Neural cell (in vitro differentiated cells): ENCODE results near the gene USP11. TPM values are rescaled to one million over a fixed set of nuclear protein-coding genes. Genes with fewer than 3 reads are reported as not detected.
A peak's percentile ranks its signal among the peaks of the same experiment; 100 is the strongest.

Experiments
- H2AFZ ChIP-seq: fragments of 200-600, 300-800 bp; sonication (generic), shearing (Covaris generic); 2 replicates; pipeline ENCODE4 v1.6.0; 2014; ENCODE audit warnings: low read depth, mild to moderate bottlenecking, antibody characterized with exemption, low read length, moderate library complexity
- H3F3A ChIP-seq: fragments of 200-600 bp; shearing (Covaris generic); 2 replicates; pipeline ENCODE4 v1.6.1; 2016; ENCODE audit warnings: mild to moderate bottlenecking, moderate library complexity, mixed read lengths, antibody characterized with exemption, low read length; ENCODE audit not compliant: insufficient read depth, poor library complexity, severe bottlenecking
- H3K27ac ChIP-seq: fragments of 200-600, 300-800 bp; sonication (generic), shearing (Covaris generic); 2 replicates; pipeline ENCODE4 v1.5.1; 2014; ENCODE audit warnings: mild to moderate bottlenecking, low read length, moderate library complexity
- H3K27me3 ChIP-seq: fragments of 300-800, 200-600 bp; sonication (generic), shearing (Covaris generic); 2 replicates; pipeline ENCODE4 v1.6.0; 2014; ENCODE audit warnings: mild to moderate bottlenecking, low read depth, low read length, moderate library complexity; ENCODE audit not compliant: insufficient read depth
- H3K36me3 ChIP-seq: fragments of 300-800, 200-600 bp; sonication (generic), shearing (Covaris generic); 2 replicates; pipeline ENCODE4 v1.5.1; 2014; ENCODE audit warnings: mild to moderate bottlenecking, antibody characterized with exemption, low read length, moderate library complexity; ENCODE audit not compliant: insufficient read depth
- H3K4me2 ChIP-seq: fragments of 300-800, 200-600 bp; sonication (generic), shearing (Covaris generic); 2 replicates; pipeline ENCODE4 v1.6.0; 2014; ENCODE audit warnings: mild to moderate bottlenecking, low read length
- H3K4me3 ChIP-seq: fragments of 300-800, 200-600 bp; sonication (generic), shearing (Covaris generic); 2 replicates; pipeline ENCODE4 v1.5.1; 2014; ENCODE audit warnings: mild to moderate bottlenecking, low read length, moderate library complexity
- H3K79me2 ChIP-seq: fragments of 200-600 bp; shearing (Covaris generic); replicated peaks from 2 replicates; pipeline ENCODE4 v1.6.0; 2014; ENCODE audit warnings: mild to moderate bottlenecking, low read length, moderate library complexity; ENCODE audit not compliant: insufficient read depth
- H3K9ac ChIP-seq: fragments of 300-800, 200-600 bp; sonication (generic), shearing (Covaris generic); 2 replicates; pipeline ENCODE4 v1.6.1; 2016; ENCODE audit warnings: mild to moderate bottlenecking, low read length, mixed read lengths
- H3K9me2 ChIP-seq: fragments of 200-600 bp; shearing (Covaris generic); 2 replicates; pipeline ENCODE4 v1.6.1; 2016; ENCODE audit warnings: mild to moderate bottlenecking, low read length, mixed read lengths; ENCODE audit not compliant: insufficient read depth
- H3K9me3 ChIP-seq: fragments of 200-600, 300-800 bp; sonication (generic), shearing (Covaris generic); 2 replicates; pipeline ENCODE4 v1.6.1; 2016; ENCODE audit warnings: mild to moderate bottlenecking, mixed run types, low read length, moderate library complexity, mixed read lengths
- H4K20me1 ChIP-seq: fragments of 200-600 bp; shearing (Covaris generic); 2 replicates; pipeline ENCODE4 v1.6.1; 2016; ENCODE audit warnings: mild to moderate bottlenecking, mixed run types; ENCODE audit not compliant: insufficient read depth
- CTCF ChIP-seq: fragments of 450-650 bp; IDR thresholded peaks from 2 replicates; pipeline ENCODE4 v1.5.1; 2014; ENCODE audit warnings: antibody characterized with exemption, mild to moderate bottlenecking, moderate library complexity; ENCODE audit not compliant: poor library complexity, severe bottlenecking
- EP300 ChIP-seq: fragments of 450-650 bp; conservative IDR thresholded peaks from 2 replicates; pipeline ENCODE4 v1.6.1; 2014; ENCODE audit warnings: antibody characterized with exemption, mild to moderate bottlenecking, moderate library complexity; ENCODE audit not compliant: poor library complexity, severe bottlenecking
- EZH2 ChIP-seq: fragments of 200-600, 300-800 bp; shearing (Covaris generic), sonication (generic); IDR thresholded peaks from 2 replicates; pipeline ENCODE4 v1.6.1; 2014; ENCODE audit warnings: antibody characterized with exemption, low read length, borderline replicate concordance, mild to moderate bottlenecking; ENCODE audit not compliant: insufficient read depth, poor library complexity, severe bottlenecking
- MXI1 ChIP-seq: fragments of 450-650 bp; conservative IDR thresholded peaks from 2 replicates; pipeline ENCODE4 v1.6.1; 2014; ENCODE audit warnings: antibody characterized with exemption, mild to moderate bottlenecking; ENCODE audit not compliant: poor library complexity, severe bottlenecking
- POLR2AphosphoS5 ChIP-seq: IDR thresholded peaks from 2 replicates; pipeline ENCODE4 v1.6.1; 2012
- RAD21 ChIP-seq: fragments of 450-650 bp; conservative IDR thresholded peaks from 2 replicates; pipeline ENCODE4 v1.6.1; 2014; ENCODE audit warnings: antibody characterized with exemption, mild to moderate bottlenecking, moderate library complexity
- SMC3 ChIP-seq: fragments of 450-650 bp; conservative IDR thresholded peaks from 2 replicates; pipeline ENCODE4 v1.6.1; 2014; ENCODE audit warnings: antibody characterized with exemption, mild to moderate bottlenecking, moderate library complexity; ENCODE audit not compliant: poor library complexity
- TAF1 ChIP-seq: IDR thresholded peaks from 2 replicates; pipeline ENCODE4 v1.6.1; 2012; ENCODE audit warnings: low read depth
- polyA plus RNA-seq: library from polyadenylated mRNA; depleted of rRNA; stranded (reverse); fragments of >200 nt; gene quantifications from 2 replicates; pipeline ENCODE4 v1.2.3, GENCODE V29; 2014
- TF ChIP-seq, protein P1 (sequence below): IDR thresholded peaks from 2 replicates; pipeline ENCODE4 v1.6.1; 2012; ENCODE audit warnings: borderline replicate concordance

USP11 gene
- polyA plus RNA-seq, 1 donor from 2014 or later, result 184 TPM

DNA sequence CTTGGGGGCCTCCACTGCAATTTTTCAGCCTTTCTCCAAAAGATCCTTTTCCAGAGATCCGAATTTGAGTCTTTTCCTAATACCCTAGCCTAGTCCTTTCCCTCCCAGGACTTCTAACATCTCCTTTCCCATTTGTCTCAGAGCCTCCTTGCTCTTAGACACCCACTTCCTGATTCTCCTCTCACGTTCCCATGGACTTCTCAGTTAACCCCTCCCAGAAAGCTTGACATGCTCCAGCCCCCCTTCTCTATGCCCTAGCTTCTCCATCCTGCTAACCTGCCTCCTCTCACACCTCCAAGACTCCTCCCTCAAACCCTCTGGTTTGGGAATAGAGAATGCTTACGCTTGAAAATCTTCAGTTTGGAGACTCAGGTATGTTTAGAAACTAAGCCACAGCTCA lies 36.7 kb upstream of the USP11 start:
- H3F3A ChIP-seq, result no peaks in the 10 kb centered on the region
- no peak overlapping the region for H3K27ac ChIP-seq
- H3K9me2 ChIP-seq, result no peaks in the 10 kb centered on the region
- H3K36me3 ChIP-seq, result no peaks in the 10 kb centered on the region
- H2AFZ ChIP-seq, result no peak overlapping the region
- peak overlapping the region; percentile 85 for H3K4me3 ChIP-seq
- peak overlapping the region; percentile 44 for H3K4me2 ChIP-seq
- no peaks in the 10 kb centered on the region for H3K27me3 ChIP-seq
- H4K20me1 ChIP-seq, result peaks cover 15% of the 10 kb centered on the region
- peaks cover 45% of the 10 kb centered on the region for H3K79me2 ChIP-seq
- no peak for TF ChIP-seq CTCF
- no peak for TF ChIP-seq SMC3
- no peaks in the 10 kb centered on the region for H3K9me3 ChIP-seq
- H3K9ac ChIP-seq, result peak overlapping the region; percentile 38

DNA sequence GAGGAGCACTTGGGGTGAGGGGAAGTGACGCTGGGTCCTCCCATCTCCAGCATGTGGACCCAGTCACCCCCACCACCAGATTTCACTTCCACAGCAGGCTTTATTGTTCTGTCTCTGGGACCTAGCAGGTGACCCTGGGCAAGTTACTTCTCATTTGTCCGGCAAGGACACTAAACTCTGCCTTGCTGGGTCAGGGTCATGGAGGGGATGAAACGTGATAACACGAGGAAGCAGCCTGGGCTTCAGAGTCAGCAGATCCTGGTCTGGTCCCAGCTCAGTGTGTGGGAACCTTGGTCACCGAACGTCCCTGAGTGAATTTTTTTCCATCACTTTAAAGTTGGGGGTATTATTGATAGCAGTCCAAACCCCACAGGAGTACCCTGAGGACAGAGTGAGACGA lies 35.3 kb upstream of the USP11 start:
- H3K9ac ChIP-seq, result no peak overlapping the region
- no peaks in the 10 kb centered on the region for H3K9me2 ChIP-seq
- H3K36me3 ChIP-seq, result no peaks in the 10 kb centered on the region
- no peak overlapping the region for H2AFZ ChIP-seq
- H4K20me1 ChIP-seq, result peaks cover 15% of the 10 kb centered on the region
- H3K27me3 ChIP-seq, result no peaks in the 10 kb centered on the region
- H3K79me2 ChIP-seq, result peaks cover 45% of the 10 kb centered on the region
- TF ChIP-seq POLR2AphosphoS5, result no peak
- TF ChIP-seq MXI1, result no peak
- TF ChIP-seq EZH2, result no peak
- no peak for TF ChIP-seq RAD21
- TF ChIP-seq EP300, result no peak
- TF ChIP-seq CTCF, result no peak
- no peak for TF ChIP-seq TAF1
- TF ChIP-seq SMC3, result no peak
- TF ChIP-seq, protein P1, sequence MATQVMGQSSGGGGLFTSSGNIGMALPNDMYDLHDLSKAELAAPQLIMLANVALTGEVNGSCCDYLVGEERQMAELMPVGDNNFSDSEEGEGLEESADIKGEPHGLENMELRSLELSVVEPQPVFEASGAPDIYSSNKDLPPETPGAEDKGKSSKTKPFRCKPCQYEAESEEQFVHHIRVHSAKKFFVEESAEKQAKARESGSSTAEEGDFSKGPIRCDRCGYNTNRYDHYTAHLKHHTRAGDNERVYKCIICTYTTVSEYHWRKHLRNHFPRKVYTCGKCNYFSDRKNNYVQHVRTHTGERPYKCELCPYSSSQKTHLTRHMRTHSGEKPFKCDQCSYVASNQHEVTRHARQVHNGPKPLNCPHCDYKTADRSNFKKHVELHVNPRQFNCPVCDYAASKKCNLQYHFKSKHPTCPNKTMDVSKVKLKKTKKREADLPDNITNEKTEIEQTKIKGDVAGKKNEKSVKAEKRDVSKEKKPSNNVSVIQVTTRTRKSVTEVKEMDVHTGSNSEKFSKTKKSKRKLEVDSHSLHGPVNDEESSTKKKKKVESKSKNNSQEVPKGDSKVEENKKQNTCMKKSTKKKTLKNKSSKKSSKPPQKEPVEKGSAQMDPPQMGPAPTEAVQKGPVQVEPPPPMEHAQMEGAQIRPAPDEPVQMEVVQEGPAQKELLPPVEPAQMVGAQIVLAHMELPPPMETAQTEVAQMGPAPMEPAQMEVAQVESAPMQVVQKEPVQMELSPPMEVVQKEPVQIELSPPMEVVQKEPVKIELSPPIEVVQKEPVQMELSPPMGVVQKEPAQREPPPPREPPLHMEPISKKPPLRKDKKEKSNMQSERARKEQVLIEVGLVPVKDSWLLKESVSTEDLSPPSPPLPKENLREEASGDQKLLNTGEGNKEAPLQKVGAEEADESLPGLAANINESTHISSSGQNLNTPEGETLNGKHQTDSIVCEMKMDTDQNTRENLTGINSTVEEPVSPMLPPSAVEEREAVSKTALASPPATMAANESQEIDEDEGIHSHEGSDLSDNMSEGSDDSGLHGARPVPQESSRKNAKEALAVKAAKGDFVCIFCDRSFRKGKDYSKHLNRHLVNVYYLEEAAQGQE, result no peak
- peak overlapping the region; percentile 85 for H3K4me3 ChIP-seq
- no peak overlapping the region for H3K27ac ChIP-seq
- H3F3A ChIP-seq, result no peaks in the 10 kb centered on the region
- H3K9me3 ChIP-seq, result no peaks in the 10 kb centered on the region
- no peak overlapping the region for H3K4me2 ChIP-seq
